Lung (tissue), 12 donors: ENCODE data around the gene F11R. TPM values are rescaled to one million over a fixed set of nuclear protein-coding genes. Genes with fewer than 3 reads are reported as not detected.
"Not testable (repeated sequence)": the region's sequence is repeated elsewhere in the genome, so short reads cannot be mapped to it uniquely, and the experiment has no call there.

Source experiments
- ATAC-seq: fragments of 200-7000 bp; cut with Tn5 transposase; one replicate; pipeline ENCODE4 v1.9.1; 2020; ENCODE audit warnings: moderate number of reproducible peaks; ENCODE audit not compliant: insufficient read depth, low FRiP score
- DNase-seq, 3 donors: peaks; one replicate each; pipeline ENCODE4 v3.0.0-alpha.2; 2013 to 2017
- H3K27ac ChIP-seq, 2 donors: one replicate each; pipeline ENCODE4 v1.5.1; 2013; ENCODE audit warnings: mild to moderate bottlenecking in 2 of 2, moderate library complexity in 2 of 2, control low read depth in 1 of 2, inconsistent platforms in 1 of 2, low read depth in 1 of 2, low read length in 1 of 2
- H3K27me3 ChIP-seq, 3 donors: one replicate each; pipeline ENCODE4 v1.5.1; 2013; ENCODE audit warnings: low read length in 2 of 3; ENCODE audit not compliant: control insufficient read depth in 3 of 3, insufficient read depth in 3 of 3
- H3K36me3 ChIP-seq, 4 donors: one replicate each; pipeline ENCODE4 v1.5.1; 2013; ENCODE audit warnings: low read length in 4 of 4, mild to moderate bottlenecking in 1 of 4, moderate library complexity in 1 of 4; ENCODE audit not compliant: control insufficient read depth in 4 of 4, insufficient read depth in 4 of 4
- H3K4me1 ChIP-seq, 5 donors: one replicate each; pipeline ENCODE4 v1.5.1; 2013; ENCODE audit warnings: low read length in 5 of 5, mild to moderate bottlenecking in 2 of 5, moderate library complexity in 1 of 5; ENCODE audit not compliant: control insufficient read depth in 5 of 5, insufficient read depth in 5 of 5
- H3K4me3 ChIP-seq: one replicate; pipeline ENCODE4 v1.5.1; 2013; ENCODE audit warnings: mild to moderate bottlenecking, control low read depth, moderate library complexity
- H3K9ac ChIP-seq, 2 donors: one replicate each; pipeline ENCODE4 v1.5.1; 2013; ENCODE audit warnings: low read length in 2 of 2, control low read depth in 1 of 2; ENCODE audit not compliant: insufficient read depth in 1 of 2
- H3K9me3 ChIP-seq, 4 donors: one replicate each; pipeline ENCODE4 v1.5.1; 2013; ENCODE audit warnings: low read length in 3 of 4, mild to moderate bottlenecking in 1 of 4, moderate library complexity in 1 of 4; ENCODE audit not compliant: control insufficient read depth in 4 of 4, insufficient read depth in 3 of 4
- WGBS, 2 donors: extraction: QIAGEN DNeasy Blood & Tissue Kit; methylation state at CpG; one replicate each; pipeline ENCODE4 v1.1.7; 2013; 5-methylcytosine and 5-hydroxymethylcytosine counted together
- polyA plus RNA-seq, 2 donors: library from polyadenylated mRNA; stranded (reverse); fragments of 200-250 nt; gene quantifications; one replicate each; pipeline ENCODE4 v1.2.1, GENCODE V29; 2013
- total RNA-seq, 2 donors: library from RNA; depleted of rRNA in 1 of 2; stranded (reverse); fragments of >200 nt in 1 of 2; gene quantifications; one replicate each; pipeline ENCODE4 v1.2.1, GENCODE V29; 2014 to 2021
- TF ChIP-seq, protein P1 (sequence below): IDR thresholded peaks from 2 replicates; pipeline ENCODE4 v1.5.1; 2012; ENCODE audit warnings: mild to moderate bottlenecking; ENCODE audit errors: control extremely low read depth, extremely low read depth
- donor health status: control.
- donor health status: control.
- donor health status: Bipolar disorder and iron deficiency.
- donor health status: healthy.
- donor health status: DM: yes; HTN: yes; CAD: no.

Gene F11R
- total and polyA plus RNA-seq, 4 donors = 91.7 to 201 (median 140) TPM

DNA sequence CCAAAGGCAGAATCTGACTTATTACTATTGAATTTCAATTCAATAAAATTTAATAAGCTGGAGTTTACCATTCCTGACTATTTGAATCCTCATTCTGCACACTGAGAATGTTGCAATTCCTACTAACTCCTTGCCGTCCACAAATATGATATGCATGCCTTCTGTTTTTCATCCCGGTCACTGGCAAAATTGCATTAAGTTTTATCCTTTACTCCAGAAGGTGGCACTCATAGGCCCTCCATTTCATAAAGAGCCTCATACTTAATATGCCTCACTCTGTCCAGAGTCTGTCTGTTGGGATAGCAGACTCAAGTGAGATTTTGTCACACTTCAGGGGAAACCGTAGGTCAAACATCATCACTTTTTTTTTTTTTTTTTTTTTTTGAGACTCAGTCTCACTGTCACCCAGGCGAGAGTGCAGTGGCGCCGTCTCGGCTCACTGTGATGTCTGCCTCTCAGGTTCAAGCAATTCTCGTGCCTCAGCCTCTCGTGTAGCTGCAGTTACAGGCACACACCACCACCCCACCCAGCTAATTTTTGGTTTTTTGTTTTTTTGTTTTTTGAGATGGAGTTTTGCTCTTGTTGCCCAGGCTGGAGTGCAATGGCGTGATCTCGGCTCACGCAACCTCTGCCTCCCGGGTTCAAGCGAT lies 27.3 kb downstream of the F11R start:
- peak; percentile 47 to 87 (median 84) for DNase-seq
- ATAC-seq = peak; percentile 44

DNA sequence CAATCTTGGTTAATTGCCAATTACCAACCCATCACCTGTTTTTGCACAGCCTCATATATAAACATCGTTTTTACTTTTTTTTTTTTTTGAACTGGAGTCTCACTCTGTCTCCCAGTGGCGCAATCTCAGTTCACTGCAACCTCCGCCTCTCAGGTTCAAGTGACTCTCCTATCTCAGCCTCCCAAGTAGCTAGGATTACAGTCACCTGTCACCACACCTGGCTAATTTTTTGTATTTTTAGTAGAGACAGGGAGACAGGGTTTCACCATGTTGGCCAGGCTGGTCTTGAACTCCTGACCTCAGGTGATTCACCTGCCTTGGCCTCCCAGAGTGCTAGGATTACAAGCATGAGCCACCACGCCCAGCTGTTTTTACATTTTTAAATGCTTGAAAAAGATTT lies 28.9 kb downstream of the F11R start:
- not testable (repeated sequence) for DNase-seq, H3K27ac ChIP-seq, H3K9ac ChIP-seq, H3K9me3 ChIP-seq, H3K4me3 ChIP-seq, ATAC-seq, H3K27me3 ChIP-seq, H3K36me3 ChIP-seq, H3K4me1 ChIP-seq
- WGBS, 2 donors = 73 to 95% methylated on average over 4 of the region's 4 CpGs

More for the DNA sequence above, 27.3 kb downstream of the F11R start:
- Histone ChIP-seq H3K9ac (peak overlapping the region in 1 of 2 donors; percentile 3), H3K9me3 (no peaks in the 10 kb centered on the region), H3K4me3 (no peak overlapping the region), H3K4me1 (peaks cover 0 to 11% (median 4%) of the 10 kb centered on the region in 5 donors), H3K36me3 (peaks cover 0 to 3% (median 0%) of the 10 kb centered on the region in 4 donors), H3K27me3 (no peaks in the 10 kb centered on the region), H3K27ac (no peak overlapping the region)
- 75 to 79% methylated on average over 14 of the region's 14 CpGs for WGBS, 2 donors
- TF ChIP-seq, protein P1, sequence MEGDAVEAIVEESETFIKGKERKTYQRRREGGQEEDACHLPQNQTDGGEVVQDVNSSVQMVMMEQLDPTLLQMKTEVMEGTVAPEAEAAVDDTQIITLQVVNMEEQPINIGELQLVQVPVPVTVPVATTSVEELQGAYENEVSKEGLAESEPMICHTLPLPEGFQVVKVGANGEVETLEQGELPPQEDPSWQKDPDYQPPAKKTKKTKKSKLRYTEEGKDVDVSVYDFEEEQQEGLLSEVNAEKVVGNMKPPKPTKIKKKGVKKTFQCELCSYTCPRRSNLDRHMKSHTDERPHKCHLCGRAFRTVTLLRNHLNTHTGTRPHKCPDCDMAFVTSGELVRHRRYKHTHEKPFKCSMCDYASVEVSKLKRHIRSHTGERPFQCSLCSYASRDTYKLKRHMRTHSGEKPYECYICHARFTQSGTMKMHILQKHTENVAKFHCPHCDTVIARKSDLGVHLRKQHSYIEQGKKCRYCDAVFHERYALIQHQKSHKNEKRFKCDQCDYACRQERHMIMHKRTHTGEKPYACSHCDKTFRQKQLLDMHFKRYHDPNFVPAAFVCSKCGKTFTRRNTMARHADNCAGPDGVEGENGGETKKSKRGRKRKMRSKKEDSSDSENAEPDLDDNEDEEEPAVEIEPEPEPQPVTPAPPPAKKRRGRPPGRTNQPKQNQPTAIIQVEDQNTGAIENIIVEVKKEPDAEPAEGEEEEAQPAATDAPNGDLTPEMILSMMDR = peak; percentile 35

DNA sequence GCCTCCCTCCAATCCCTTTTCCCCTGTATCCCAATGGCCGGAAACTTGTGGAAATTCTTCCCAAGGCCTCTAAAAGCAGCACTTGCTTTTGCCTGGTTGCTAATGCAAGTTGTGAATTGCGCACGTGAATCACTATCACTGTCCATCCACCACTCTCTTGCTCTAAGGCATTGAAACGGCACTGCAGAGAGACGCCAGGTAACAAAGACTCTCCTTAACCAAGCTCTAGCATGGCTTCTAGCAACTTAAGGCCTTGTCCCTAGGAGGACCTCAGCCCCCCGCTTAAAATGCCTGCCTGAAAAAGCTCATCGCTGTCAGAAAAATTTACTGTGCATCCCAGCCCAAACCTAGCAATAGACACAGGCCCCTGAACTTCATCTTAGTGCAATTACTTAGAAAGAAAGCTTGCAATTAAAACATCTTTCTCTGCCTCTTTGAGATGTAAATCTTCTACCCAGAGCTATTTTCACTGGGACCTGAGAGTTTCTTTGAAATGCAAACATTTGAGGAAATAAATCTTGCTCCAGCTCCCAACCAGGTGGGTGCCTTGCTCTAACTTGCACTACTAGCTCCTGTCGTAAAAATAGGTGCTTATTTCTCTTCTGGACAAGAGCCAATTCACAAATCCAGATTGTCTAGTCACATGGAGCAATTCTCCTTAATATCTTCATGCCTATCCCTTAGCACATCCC lies 33.4 kb downstream of the F11R start:
- TF ChIP-seq, protein P1 = no peak
- no peak overlapping the region for H3K27ac ChIP-seq
- H3K4me1 ChIP-seq = peaks cover 0 to 4% (median 3%) of the 10 kb centered on the region in 5 donors
- no peak for ATAC-seq
- H3K9me3 ChIP-seq = no peaks in the 10 kb centered on the region
- H3K9ac ChIP-seq = no peak overlapping the region
- H3K27me3 ChIP-seq = peaks cover 2 to 3% (median 3%) of the 10 kb centered on the region in 3 donors
- H3K4me3 ChIP-seq = no peak overlapping the region
- DNase-seq = no peak
- WGBS, 2 donors = 83 to 88% methylated on average over 8 of the region's 8 CpGs
- H3K36me3 ChIP-seq = no peaks in the 10 kb centered on the region

DNA sequence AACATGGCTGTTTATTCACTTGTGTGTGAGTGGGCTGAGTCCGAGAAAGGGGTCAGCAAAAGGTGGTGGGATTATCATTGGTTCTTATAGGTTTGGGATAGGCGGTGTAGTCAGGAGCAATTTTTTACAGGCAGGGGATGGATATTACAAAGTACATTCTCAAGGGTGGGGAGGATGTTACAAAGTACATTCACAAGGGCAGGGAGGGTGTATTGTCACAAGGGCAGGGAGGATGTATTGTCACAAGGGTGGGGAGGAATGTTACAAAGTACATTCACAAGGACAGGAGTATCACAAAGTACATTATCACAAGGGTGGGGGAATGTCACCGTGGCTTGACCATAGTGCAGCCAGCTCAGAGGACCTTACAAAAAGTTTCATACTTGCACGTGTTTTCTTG lies 35.2 kb downstream of the F11R start:
- WGBS, 2 donors = 92 to 95% methylated on average over 4 of the region's 4 CpGs
- Histone ChIP-seq H3K36me3 (no peaks in the 10 kb centered on the region), H3K4me1 (peaks cover 0 to 4% (median 3%) of the 10 kb centered on the region in 5 donors), H3K9ac (no peak overlapping the region), H3K27ac (no peak overlapping the region), H3K4me3 (no peak overlapping the region), H3K9me3 (no peaks in the 10 kb centered on the region), H3K27me3 (peaks cover 3 to 18% (median 13%) of the 10 kb centered on the region in 3 donors)
- TF ChIP-seq, protein P1 = no peak
- DNase-seq (no peak), ATAC-seq (no peak)
